ENCODE results near the gene ZER1.

ZER1 gene

DNA sequence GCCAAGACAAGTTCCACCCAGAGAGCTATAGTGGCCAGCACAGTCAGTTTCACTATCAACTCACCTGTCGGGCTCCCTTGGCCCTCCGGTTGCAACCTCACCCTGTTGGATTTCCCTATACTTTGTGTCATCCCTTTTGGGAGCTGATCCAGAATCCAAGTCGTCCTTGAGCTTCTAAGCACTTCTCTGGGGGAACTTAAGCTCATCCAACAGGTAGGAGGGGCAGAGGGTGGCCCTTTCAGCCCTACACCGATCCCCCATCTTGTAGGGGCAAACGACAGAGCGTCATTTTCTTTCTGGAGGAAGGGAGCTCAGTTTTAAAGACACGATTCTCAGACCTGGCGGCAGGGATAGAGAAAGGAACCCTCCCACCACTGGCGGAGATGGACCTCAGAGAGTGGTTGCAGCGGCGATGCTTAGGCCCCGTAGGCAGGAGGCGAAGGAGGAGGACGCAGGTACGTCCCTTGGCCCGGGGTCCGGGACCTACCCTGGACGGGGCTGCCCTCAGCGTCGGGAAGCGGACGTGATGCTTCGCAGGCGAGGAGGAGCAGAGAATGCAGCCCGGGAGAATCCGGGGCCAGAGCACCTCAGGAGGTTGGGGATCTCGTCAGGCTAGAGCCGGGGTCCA lies 519 bp downstream of the ZER1 start:
- no peak for TF ChIP-seq CTCF (conservative IDR thresholded peaks at IDR 0.05)
- H3K27ac ChIP-seq, result peak overlapping the region; percentile 96

GRCh38 chr9:128770286-128771030 lies 1.3 kb downstream of the ZER1 start:
- no peak for TF ChIP-seq CTCF (conservative IDR thresholded peaks at IDR 0.05)
- peak overlapping the region; percentile 96 for H3K27ac ChIP-seq

DNA sequence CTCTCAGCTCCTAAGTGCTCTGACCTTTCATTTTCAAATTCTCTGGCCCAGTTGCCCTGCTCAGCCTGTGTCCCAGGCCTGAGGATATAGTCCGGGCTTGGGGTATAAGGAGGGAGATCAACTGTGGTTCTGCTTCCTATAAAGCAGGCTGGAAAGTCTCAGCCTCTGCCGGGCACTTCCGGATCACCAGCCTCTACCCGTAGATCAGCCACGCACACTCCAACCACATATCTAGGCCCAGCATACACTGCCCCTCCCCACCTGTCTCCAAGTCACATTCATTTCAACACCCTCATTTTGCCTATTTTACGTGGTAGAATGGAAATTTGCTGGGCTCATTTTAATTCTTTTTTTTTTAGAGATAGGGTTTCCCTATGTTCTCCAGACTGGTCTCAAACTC lies 3.1 kb downstream of the ZER1 start:
- no peak for TF ChIP-seq CTCF (conservative IDR thresholded peaks at IDR 0.05)
- peak overlapping the region; percentile 5; the same call in 1 of the 2 replicates for H3K27ac ChIP-seq

DNA sequence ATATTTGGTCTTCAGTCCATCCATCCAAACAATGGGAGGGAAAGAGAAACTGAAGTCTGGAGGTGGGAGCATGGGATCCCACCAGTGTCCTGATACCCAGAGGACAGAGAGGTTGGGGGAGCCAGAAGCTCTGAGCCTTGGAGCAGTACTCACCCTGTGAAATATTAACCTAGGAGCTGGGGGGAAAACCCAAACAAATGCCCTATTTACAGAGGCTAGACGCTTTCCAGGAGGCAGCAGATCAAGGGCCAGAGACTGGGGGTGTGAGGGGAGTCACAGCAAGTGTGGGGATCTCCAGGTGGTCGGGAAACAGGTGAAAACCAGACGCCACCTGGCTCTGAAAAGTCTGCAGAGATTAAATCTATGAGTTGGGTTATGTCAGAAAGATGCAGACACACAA lies 6.2 kb downstream of the ZER1 start:
- no peak for TF ChIP-seq CTCF (conservative IDR thresholded peaks at IDR 0.05)
- H3K27ac ChIP-seq, result no peak overlapping the region

DNA sequence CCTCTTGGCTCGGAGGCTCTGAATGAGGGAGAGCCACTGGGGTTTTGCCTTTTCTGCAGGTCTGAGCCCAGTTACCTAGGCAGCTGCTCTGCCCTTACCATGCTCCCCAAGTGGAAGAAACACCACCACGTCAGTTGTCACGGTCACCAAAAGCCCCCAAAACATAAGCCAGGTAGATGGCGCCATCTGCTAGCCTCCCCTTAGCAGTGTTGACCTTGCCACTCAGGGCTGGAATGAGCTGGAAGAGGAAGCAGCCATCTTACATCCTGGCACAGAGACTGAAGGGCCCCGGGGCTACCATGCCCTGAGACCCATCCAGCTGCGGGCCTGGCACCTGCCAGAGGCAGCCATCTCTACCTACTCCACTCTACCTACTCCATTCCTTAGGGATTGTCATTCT lies 7.4 kb downstream of the ZER1 start:
- no peak overlapping the region for H3K27ac ChIP-seq

DNA sequence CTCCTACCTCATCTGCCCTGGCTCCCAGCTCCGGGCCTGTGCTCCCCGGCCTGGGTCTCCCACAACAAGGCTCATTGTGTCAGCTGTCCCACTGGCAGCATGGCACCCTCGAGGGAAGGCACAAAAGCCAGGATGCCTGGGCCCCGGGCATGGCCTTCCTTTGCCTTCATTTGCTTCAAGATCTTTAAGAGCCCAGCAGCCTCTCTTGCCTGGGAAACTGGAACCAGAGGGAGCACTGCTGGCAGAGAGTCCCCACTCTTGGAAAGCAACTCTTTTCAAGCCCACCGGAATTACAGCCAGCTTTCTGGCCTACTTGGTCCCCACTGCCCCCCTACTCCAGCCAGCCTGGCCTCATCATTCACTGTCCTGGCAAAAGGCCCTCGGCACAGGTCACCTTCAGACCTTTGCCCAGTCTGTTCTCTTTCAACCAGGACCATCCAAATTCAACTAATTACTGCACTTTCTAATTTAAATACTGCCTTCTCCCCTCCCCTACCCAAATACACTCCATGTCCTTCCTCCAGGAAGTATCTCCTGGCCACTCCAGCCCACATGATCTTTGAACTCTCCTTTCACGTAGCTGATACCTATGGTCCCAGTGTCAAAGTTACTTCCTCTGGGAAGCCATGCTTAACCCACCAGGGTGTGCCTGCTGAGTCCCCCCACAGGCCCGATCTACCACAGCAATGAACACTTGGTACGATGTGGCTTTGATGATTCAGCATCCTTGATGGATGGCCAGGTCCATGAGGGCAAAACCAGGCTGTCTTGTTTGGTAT lies 8.9 kb downstream of the ZER1 start:
- TF ChIP-seq CTCF (conservative IDR thresholded peaks at IDR 0.05), result no peak
- H3K27ac ChIP-seq, result no peak overlapping the region

More for the DNA sequence above, 7.4 kb downstream of the ZER1 start:
- TF ChIP-seq CTCF (conservative IDR thresholded peaks at IDR 0.05), result no peak

- no peak overlapping the region for H3K27ac ChIP-seq
- no peak for TF ChIP-seq CTCF (conservative IDR thresholded peaks at IDR 0.05)
Observed at GRCh38 chr9:128757602-128758001, 14.1 kb downstream of the ZER1 start.
